Measurements from ENCODE around the gene ANO2.
A peak's percentile ranks its signal among the peaks of the same experiment; 100 is the strongest.

Gene ANO2

DNA sequence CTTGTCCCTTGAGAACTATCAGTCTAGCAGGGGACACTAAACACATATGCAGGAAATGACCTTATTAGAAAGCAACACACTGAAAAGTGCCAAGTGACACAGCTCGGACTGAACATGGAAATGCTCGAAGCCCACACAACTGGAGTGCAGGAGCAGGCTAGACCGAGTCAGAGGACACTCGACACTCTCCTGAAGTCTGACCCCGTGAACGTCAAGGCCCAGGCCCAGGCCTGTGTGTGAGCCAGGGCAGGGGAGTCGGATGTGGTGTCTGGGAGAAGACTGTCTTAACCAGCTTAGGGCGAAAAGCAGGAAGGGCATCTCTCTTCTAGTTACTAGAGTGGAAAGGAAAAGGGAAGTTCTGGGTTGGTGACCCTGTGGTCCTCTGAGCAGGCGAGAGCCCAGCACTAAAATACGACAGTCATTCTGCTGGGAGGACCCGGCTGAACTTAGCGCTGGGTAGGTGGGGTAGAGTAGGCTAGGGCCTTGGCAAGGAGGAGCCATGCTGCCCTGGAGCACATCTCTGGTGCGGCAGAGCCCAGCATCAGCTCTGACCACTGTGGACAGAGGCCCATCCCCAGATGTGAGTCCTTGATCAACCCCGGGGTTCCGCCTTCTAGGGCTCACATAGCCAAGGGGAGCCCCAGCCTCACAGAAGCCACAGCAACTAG is 420.2 kb downstream of the ANO2 start:
- no peak for DNase-seq

DNA sequence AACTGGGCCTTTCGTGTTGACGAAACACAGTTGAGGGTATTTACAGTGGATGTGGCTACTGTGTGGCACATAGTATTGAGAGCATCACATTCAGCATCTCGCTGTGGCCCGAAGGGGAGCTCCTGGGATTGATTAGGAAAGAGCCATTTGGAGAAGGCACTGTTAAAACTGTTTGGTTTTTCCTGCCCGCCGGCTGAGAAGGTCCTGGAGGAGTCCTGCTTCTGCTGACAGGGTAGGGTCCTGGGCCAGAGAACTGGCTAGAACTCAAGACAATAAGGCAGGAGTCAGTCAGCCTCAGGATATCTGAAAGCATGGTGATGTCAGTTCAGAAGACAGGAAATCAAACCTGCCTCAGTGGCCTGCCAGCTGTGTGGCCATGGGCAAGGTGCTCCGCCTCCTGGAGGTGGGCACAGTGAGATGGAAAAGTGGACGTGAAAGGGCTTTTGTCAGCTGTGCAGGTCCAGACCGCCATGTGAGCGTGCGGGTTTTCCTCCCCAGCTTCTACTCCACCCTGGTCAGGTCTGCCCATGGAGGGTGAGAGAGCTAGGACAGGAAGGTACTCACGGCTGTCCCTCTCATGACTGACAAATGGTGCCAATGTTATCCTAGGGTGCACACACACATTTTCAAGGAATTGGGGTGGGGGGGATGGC is 420.8 kb downstream of the ANO2 start:
- no peak for DNase-seq

GRCh38 chr12:5523396-5524115 is 421.5 kb downstream of the ANO2 start:
- no peak for DNase-seq

DNA sequence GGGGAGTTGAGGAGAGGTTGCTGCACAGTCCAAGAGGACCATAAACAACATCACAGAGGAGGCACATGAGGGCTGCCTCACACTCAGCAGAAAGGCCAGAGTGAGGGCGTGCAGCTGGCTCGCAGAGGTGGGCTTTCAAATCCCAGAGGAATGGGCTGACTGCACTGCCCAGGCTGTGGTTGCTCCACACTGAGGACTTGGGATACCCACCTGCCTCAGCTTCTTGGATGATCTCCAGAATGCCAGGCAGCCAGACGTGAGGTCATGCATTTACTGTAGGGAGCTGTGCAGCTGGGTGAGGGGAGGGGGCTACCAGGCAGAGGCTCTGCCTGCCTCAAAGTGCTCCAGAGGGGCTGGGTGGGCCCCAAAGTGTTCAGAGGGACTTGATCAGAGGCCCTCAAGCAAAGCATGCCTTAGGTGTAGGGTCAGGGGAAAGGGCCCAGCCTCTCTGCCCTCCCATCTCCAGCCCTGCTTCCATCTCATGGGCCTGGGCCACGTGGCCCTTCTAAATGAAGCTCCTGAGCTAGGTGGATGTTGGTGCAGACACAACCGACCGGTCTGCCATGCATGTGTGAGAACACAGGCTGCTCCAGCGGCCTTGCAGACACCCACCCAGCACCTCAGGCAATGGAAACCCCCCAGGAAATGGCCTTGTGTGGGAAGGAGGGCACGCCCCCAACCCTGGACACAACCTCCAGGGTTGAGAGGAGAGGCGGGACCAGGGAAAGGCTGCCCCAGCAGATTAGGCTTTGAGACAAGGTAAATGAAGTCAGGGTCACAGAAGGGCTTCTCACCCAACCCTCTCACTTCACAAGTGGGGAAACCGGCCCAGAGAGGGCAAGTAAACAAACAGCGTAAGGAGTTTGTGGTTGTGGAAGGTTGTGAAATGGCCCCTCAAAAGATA is 422.4 kb downstream of the ANO2 start:
- DNase-seq, result peak in 1 of 3 experiments; percentile 7

DNA sequence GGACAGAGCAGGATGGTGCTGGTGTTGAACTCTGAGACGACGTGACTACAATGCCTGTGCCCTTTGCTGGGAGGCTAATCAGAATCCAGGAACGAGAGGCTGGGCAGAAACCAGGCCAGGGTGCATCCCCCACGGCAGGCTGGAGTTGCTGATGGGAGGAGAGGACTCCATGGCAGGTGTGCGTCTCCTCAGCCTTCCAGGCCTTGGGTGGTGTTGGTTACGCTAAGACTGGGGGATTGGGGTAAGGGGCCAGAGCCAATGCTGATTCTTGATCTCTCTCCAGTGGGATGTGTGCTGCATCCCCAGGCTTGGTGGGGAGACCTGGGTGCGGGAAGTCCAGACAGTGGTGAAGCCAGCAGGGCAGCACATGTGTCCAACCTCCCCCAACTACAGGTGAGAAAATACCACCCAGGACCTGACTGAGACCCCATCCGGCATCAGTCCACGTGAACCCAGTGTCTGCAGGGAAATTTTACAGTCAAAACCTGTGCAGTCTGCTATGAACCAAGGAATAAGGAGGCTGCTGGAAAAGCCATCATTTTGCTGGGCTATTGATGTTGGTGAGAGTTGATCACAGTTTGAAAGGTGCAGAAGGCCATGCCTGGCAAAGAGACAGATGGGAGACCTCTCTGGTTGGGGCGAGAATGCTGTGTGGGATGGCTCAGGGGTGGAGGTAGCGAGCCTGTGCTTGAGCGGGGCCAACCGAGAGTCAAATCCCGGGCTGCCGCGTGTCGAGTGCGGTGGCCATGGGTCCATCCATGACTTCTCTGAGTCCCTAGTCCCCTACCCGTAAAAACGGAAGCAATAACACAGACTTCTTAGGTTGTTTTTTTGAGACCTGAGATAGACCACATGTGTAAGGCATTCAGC is 423.4 kb downstream of the ANO2 start:
- DNase-seq, result no peak

GRCh38 chr12:5520831-5521230 is 424.2 kb downstream of the ANO2 start:
- DNase-seq, result no peak

DNA sequence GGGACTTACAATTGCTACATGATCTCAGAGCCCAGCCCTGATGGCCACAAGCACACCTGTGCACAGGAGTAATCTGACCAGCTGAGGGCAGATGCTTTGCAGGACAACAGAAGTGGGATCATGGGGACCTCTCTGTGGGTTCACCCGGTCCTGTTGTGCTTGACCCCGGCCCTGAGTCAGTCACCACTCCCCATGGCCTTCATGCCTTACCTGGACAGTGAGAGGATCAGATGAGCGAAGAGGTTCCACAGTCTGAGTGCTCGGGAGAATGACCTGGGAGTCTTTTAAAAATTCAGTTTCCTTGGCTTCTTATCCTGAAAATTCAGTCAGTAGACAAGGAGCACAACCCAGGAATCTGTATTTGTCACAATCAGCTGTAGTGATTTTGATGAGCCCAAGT is 425.0 kb downstream of the ANO2 start:
- no peak for DNase-seq

GRCh38 chr12:5518584-5519365 is 426.3 kb downstream of the ANO2 start:
- no peak for DNase-seq

DNA sequence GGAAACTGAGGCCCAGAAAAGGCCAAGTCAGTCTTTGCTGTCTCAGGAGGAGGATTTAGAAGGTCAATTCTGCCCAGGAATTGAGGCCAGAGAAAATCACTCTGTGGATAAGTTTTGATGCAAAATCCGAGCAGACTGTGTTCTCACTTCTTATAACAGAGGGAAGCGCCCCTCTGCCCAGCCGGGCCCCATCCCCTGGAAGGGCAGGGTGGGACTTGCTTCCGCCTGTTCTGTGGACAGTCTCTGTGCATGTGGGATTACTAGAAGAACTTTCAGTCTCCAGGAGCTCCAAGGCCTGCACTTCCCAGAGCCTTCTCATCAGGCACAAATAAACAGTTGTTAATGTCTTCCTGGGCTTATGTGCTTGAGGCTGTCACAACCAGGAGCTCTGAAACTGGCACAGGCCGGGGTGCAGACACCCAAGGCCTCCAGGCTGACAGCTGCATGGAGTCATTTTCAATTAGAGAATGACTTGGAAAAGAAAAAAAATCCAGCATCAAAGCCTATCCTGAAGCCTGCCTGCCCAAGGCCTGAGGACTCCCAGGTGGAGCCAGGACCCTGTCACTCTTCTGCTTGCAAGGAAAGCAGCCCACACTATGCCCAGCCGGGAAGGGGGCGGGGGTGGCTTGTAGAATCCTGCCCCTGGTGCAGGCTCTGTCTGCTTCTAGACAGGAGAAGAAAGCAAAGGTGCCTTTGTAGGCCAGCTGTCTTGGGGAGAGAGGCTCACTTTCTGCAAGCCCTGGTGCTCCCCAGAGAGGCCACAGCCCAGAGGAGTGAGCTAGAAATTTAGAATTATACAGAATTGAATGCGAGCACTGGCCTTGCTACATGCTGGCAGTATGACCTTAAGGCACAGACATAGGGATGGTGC is 428.5 kb downstream of the ANO2 start:
- no peak for DNase-seq

- DNase-seq, result no peak
Measured at GRCh38 chr12:5515458-5515857, 429.6 kb downstream of the ANO2 start.

GRCh38 chr12:5514545-5514944 is 430.5 kb downstream of the ANO2 start:
- DNase-seq, result no peak

GRCh38 chr12:5514016-5514415 is 431.0 kb downstream of the ANO2 start:
- no peak for DNase-seq

- DNase-seq, result no peak
Measured at GRCh38 chr12:5513406-5513805, 431.7 kb downstream of the ANO2 start.
